PC-9 (cell line): ENCODE measurements around the gene HTR3A. TPM values are rescaled to one million over a fixed set of nuclear protein-coding genes. Genes with fewer than 3 reads are reported as not detected.
"Not testable (repeated sequence)": the region's sequence is repeated elsewhere in the genome, so short reads cannot be mapped to it uniquely, and the experiment has no call there.

Experiments used
- BruUV-seq: library from RNA; stranded (reverse); fragments of 400-500 nt; replicated peaks from 2 replicates; lab custom pipeline; 2021; lab: Mats Ljungman, UMichigan
- CTCF ChIA-PET: fragments of 300-600 bp; sonication (Branson Sonifier 250); formaldehyde crosslinking; loops from one replicate; lab custom pipeline; 2022; ENCODE audit warnings: antibody characterized with exemption; lab: Charles Lee
- POLR2A ChIA-PET: fragments of 300-600 bp; sonication (Branson Sonifier 250); formaldehyde crosslinking; loops from one replicate; lab custom pipeline; 2022; ENCODE audit warnings: antibody characterized with exemption; ENCODE audit not compliant: unreplicated experiment; lab: Charles Lee
- DNase-seq, 2 experiments: peaks; one replicate each; pipeline versions ENCODE4 v3.0.0 to v3.0.0-alpha.2; 2015 to 2022; ENCODE audit warnings: mixed read lengths in 1 of 2
- H2AFZ ChIP-seq: fragments of 200-600 bp; sonication (generic); 2 replicates; pipeline ENCODE4 v1.8.1; 2017; ENCODE audit warnings: antibody characterized with exemption
- H3F3A ChIP-seq: fragments of 200-600 bp; sonication (generic); 2 replicates; pipeline ENCODE4 v1.8.1; 2017; ENCODE audit warnings: antibody characterized with exemption, mild to moderate bottlenecking, low read depth; ENCODE audit not compliant: insufficient read depth
- H3K27ac ChIP-seq: fragments of 200-600 bp; sonication (generic); 2 replicates; pipeline ENCODE4 v1.6.1; 2016; ENCODE audit warnings: mixed run types
- H3K27me3 ChIP-seq: fragments of 200-600 bp; sonication (generic); 2 replicates; pipeline ENCODE4 v1.6.1; 2016; ENCODE audit warnings: low read depth, mixed run types; ENCODE audit not compliant: insufficient read depth
- H3K36me3 ChIP-seq: fragments of 200-600 bp; sonication (generic); 2 replicates; pipeline ENCODE4 v1.6.1; 2016; ENCODE audit warnings: low read depth, mixed run types
- H3K4me1 ChIP-seq: fragments of 200-600 bp; sonication (generic); replicated peaks from 2 replicates; pipeline ENCODE4 v1.6.1; 2016; ENCODE audit warnings: mixed run types; ENCODE audit not compliant: insufficient read depth
- H3K4me2 ChIP-seq: fragments of 200-600 bp; sonication (generic); 2 replicates; pipeline ENCODE4 v1.6.1; 2017; ENCODE audit warnings: mixed run types
- H3K4me3 ChIP-seq: fragments of 200-600 bp; sonication (generic); 2 replicates; pipeline ENCODE4 v1.6.1; 2016; ENCODE audit warnings: mixed run types
- H3K79me2 ChIP-seq: fragments of 200-600 bp; sonication (generic); 2 replicates; pipeline ENCODE4 v1.6.1; 2017; ENCODE audit warnings: low read depth, mixed run types
- H3K9me2 ChIP-seq: fragments of 200-600 bp; sonication (generic); 2 replicates; pipeline ENCODE4 v1.8.1; 2017; ENCODE audit warnings: mild to moderate bottlenecking; ENCODE audit not compliant: insufficient read depth
- H3K9me3 ChIP-seq: fragments of 200-600 bp; sonication (generic); 2 replicates; pipeline ENCODE4 v1.8.1; 2016; ENCODE audit warnings: low read depth; ENCODE audit not compliant: insufficient read depth
- H4K20me1 ChIP-seq: fragments of 200-600 bp; sonication (generic); 2 replicates; pipeline ENCODE4 v1.8.1; 2017; ENCODE audit not compliant: insufficient read depth
- EZH2 ChIP-seq: fragments of 200-600 bp; sonication (generic); IDR thresholded peaks from 2 replicates; pipeline ENCODE4 v1.8.0; 2017; ENCODE audit warnings: antibody characterized with exemption, low read depth
- intact Hi-C: fragments of 100-400 bp; cut with micrococcal nuclease; formaldehyde crosslinking; loops from one replicate; pipeline ENCODE4 v1.10.0; 2022; ENCODE audit not compliant: unreplicated experiment
- total RNA-seq: library from RNA; stranded (reverse); gene quantifications from 2 replicates; pipeline ENCODE4 v1.2.3, GENCODE V29; 2021
- TF ChIP-seq, protein P1 (sequence below): fragments of 200-600 bp; sonication (generic); conservative IDR thresholded peaks from 2 replicates; pipeline ENCODE4 v1.6.1; 2017; ENCODE audit warnings: mixed run types, antibody characterized with exemption, mild to moderate bottlenecking, moderate library complexity

The HTR3A gene
- total RNA-seq, 1 experiment from 2014 or later, result not detected

DNA sequence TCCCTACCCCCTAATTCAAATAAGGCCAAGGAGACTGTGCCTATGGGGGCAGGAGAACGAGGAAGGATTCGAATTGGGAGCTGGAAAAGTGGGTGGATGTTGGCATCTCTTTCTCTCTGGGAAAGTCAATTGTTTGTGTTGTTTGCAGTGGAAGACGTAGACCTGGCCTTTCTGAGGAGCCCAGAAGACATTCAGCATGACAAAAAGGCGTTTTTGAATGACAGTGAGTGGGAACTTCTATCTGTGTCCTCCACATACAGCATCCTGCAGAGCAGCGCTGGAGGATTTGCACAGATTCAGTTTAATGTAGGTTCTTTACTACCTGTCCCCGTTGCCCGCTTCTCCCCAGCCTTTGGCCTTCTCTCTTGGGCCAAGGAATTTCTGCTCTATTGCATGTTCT is 42.1 kb upstream of the HTR3A start:
- no peaks in the 10 kb centered on the region for H3K9me2 ChIP-seq
- H3K79me2 ChIP-seq, result no peaks in the 10 kb centered on the region
- no peaks in the 10 kb centered on the region for H3K4me1 ChIP-seq
- no peaks in the 10 kb centered on the region for H3F3A ChIP-seq
- no peak overlapping the region for H3K4me2 ChIP-seq
- no peaks in the 10 kb centered on the region for H3K9me3 ChIP-seq
- H3K27ac ChIP-seq, result no peak overlapping the region
- intact Hi-C loops, result no loop called here
- no peak overlapping the region for H3K4me3 ChIP-seq
- ChIA-PET POLR2A (no interaction called here), CTCF (no interaction called here)
- H3K27me3 ChIP-seq, result peaks cover 99% of the 10 kb centered on the region
- no TSS peak for BruUV-seq
- H2AFZ ChIP-seq, result no peak overlapping the region
- no peak for DNase-seq
- H4K20me1 ChIP-seq, result no peaks in the 10 kb centered on the region
- no peaks in the 10 kb centered on the region for H3K36me3 ChIP-seq
- TF ChIP-seq EZH2, result no peak
- TF ChIP-seq, protein P1, sequence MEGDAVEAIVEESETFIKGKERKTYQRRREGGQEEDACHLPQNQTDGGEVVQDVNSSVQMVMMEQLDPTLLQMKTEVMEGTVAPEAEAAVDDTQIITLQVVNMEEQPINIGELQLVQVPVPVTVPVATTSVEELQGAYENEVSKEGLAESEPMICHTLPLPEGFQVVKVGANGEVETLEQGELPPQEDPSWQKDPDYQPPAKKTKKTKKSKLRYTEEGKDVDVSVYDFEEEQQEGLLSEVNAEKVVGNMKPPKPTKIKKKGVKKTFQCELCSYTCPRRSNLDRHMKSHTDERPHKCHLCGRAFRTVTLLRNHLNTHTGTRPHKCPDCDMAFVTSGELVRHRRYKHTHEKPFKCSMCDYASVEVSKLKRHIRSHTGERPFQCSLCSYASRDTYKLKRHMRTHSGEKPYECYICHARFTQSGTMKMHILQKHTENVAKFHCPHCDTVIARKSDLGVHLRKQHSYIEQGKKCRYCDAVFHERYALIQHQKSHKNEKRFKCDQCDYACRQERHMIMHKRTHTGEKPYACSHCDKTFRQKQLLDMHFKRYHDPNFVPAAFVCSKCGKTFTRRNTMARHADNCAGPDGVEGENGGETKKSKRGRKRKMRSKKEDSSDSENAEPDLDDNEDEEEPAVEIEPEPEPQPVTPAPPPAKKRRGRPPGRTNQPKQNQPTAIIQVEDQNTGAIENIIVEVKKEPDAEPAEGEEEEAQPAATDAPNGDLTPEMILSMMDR, result no peak

DNA sequence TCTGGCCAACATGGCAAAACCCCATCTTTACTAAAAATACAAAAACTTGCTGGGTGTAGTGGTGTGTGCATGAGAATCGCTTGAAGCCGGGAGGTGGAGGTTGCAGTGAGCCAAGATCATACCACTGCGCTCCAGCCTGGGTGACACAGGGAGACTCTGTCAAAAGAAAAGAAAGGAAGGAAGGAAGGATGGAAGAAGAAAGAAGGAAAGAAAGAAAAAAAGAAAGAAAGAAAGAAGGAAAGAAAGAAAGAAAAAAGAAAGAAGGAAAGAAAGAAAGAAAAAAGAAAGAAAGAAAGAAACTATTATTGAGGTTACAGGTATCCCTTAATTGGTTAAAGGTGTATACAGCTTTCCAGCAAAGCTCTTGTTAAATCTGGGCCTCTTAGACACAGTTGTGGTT is 40.7 kb upstream of the HTR3A start:
- intact Hi-C loops, H3K27ac ChIP-seq, H3K4me3 ChIP-seq, POLR2A ChIA-PET, H2AFZ ChIP-seq, BruUV-seq, DNase-seq, CTCF ChIA-PET, H3K9me2 ChIP-seq, H3K9me3 ChIP-seq, H3K36me3 ChIP-seq, H4K20me1 ChIP-seq, H3F3A ChIP-seq, H3K4me1 ChIP-seq, H3K79me2 ChIP-seq, H3K4me2 ChIP-seq: not testable (repeated sequence)
- H3K27me3 ChIP-seq, result peaks cover 99% of the 10 kb centered on the region

DNA sequence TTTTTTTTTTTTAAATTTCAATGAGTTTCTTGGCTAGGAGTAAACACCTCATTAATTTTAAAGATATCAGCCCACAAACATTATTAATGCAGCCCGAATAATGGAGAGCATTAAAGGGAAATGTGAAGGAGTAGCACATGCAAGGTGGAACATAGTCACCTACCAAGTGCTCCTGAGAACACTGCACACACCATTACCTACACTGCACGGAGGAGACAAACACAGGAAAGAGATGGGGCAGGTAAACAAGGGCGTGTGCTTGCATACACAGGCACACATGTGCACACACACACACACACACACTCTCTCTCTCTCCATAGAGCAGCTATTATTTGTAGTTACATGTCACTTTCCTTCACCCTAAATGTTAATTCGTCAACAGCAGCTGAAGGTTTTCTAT is 40.1 kb upstream of the HTR3A start:
- Histone ChIP-seq H3K4me1 (no peaks in the 10 kb centered on the region), H3K79me2 (no peaks in the 10 kb centered on the region), H3K27me3 (peaks cover 99% of the 10 kb centered on the region), H4K20me1 (no peaks in the 10 kb centered on the region), H2AFZ (no peak overlapping the region), H3K27ac (no peak overlapping the region), H3K9me2 (no peaks in the 10 kb centered on the region), H3F3A (no peaks in the 10 kb centered on the region), H3K4me2 (no peak overlapping the region), H3K36me3 (no peaks in the 10 kb centered on the region), H3K4me3 (no peak overlapping the region), H3K9me3 (no peaks in the 10 kb centered on the region)
- no peak for TF ChIP-seq EZH2
- TF ChIP-seq, protein P1, result no peak
- DNase-seq, result no peak
- POLR2A ChIA-PET, result no interaction called here
- CTCF ChIA-PET, result no interaction called here
- intact Hi-C loops, result no loop called here
- no TSS peak for BruUV-seq

DNA sequence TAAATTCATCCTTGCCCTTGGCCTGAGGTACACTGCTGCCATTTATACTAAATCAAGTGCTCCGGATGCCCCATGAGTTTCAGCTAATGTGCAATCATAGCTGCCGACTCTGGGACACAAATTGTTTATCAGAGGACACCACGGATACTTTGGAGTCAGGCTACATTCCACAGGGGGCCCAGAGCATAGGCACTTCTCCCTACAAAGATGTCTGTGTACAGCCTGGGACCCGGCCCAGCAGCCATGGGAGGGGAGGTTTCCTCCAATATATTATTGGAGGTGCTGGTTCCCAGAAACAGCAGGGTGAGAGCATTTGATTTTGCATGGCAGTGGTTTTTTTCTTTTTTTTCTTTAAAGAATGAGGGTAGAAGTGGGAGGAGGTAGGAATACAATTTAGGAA is 39.0 kb upstream of the HTR3A start:
- H2AFZ ChIP-seq, result no peak overlapping the region
- no peaks in the 10 kb centered on the region for H3K79me2 ChIP-seq
- no peaks in the 10 kb centered on the region for H3F3A ChIP-seq
- no peak overlapping the region for H3K4me3 ChIP-seq
- TF ChIP-seq EZH2, result no peak
- TF ChIP-seq, protein P1, result no peak
- BruUV-seq, result no TSS peak
- H4K20me1 ChIP-seq, result no peaks in the 10 kb centered on the region
- H3K27ac ChIP-seq, result no peak overlapping the region
- ChIA-PET CTCF (no interaction called here), POLR2A (no interaction called here)
- no peaks in the 10 kb centered on the region for H3K9me2 ChIP-seq
- intact Hi-C loops, result no loop called here
- no peaks in the 10 kb centered on the region for H3K9me3 ChIP-seq
- H3K36me3 ChIP-seq, result no peaks in the 10 kb centered on the region
- H3K4me1 ChIP-seq, result no peaks in the 10 kb centered on the region
- DNase-seq, result no peak
- H3K4me2 ChIP-seq, result no peak overlapping the region
- peaks cover 100% of the 10 kb centered on the region for H3K27me3 ChIP-seq
